K562 (cell line): Measurements from ENCODE around the gene ESR2. TPM values are rescaled to one million over a fixed set of nuclear protein-coding genes. Genes with fewer than 3 reads are reported as not detected.

ENCODE experiments used
- ATAC-seq: fragments of 200-7000 bp; cut with Tn5 transposase; 3 replicates; pipeline ENCODE4 v1.9.1; 2020; ENCODE audit warnings: moderate library complexity
- BruUV-seq: library from RNA; stranded (reverse); fragments of 400-500 nt; replicated peaks from 2 replicates; lab custom pipeline; 2021; lab: Mats Ljungman, UMichigan
- CTCF ChIA-PET: fragments of 300-600 bp; formaldehyde crosslinking; extraction: SDS; loops from one replicate; lab custom pipeline; 2021; ENCODE audit warnings: low intra/inter-chr PET ratio; lab: Yijun Ruan, JAX
- POLR2A ChIA-PET: fragments of 300-600, 350-650 bp; sonication (Branson Sonifier 250); formaldehyde crosslinking; extraction: SDS; loops from one replicate; lab custom pipeline; 2021; ENCODE audit warnings: antibody characterized with exemption, inconsistent platforms; lab: Yijun Ruan, JAX
- DNase-seq, 4 experiments: peaks; one replicate each; pipeline versions ENCODE4 v3.0.0 to v3.0.0-alpha.2; 2011 to 2018; ENCODE audit warnings: low spot score in 3 of 4, mixed read lengths in 3 of 4; ENCODE audit errors: extremely low read depth in 1 of 4
- FAIRE-seq: peaks from 2 replicates; lab custom pipeline; 2011; peaks lifted over from hg19 to GRCh38; lab: Jason Lieb, UNC
- H2AFZ ChIP-seq: 2 replicates; pipeline ENCODE4 v1.6.0; 2011; ENCODE audit warnings: low read depth, low read length, control low read depth, inconsistent platforms
- H3K27ac ChIP-seq: fragments of 200-600 bp; 3 replicates; pipeline ENCODE4 v1.8.0; 2011; ENCODE audit warnings: low read depth, mild to moderate bottlenecking, control low read depth, inconsistent platforms, low read length, moderate library complexity, mixed read lengths; ENCODE audit errors: extremely low read depth
- H3K27me3 ChIP-seq, 2 experiments: fragments of 300-600 bp in 1 of 2; 2 replicates in 1 of 2; 3 replicates in 1 of 2; pipeline versions ENCODE4 v1.6.0 to v1.8.0; 2011; ENCODE audit warnings: inconsistent platforms in 2 of 2, low read length in 2 of 2, mild to moderate bottlenecking in 1 of 2, mixed read lengths in 1 of 2, moderate library complexity in 1 of 2; ENCODE audit not compliant: control insufficient read depth in 2 of 2, insufficient read depth in 2 of 2
- H3K36me3 ChIP-seq: fragments of 300-600 bp; 3 replicates; pipeline ENCODE4 v1.8.0; 2011; ENCODE audit warnings: mild to moderate bottlenecking, low read length, inconsistent platforms; ENCODE audit not compliant: control insufficient read depth, insufficient read depth
- H3K4me1 ChIP-seq, 2 experiments: fragments of 200-600 bp in 1 of 2; replicated peaks in 1 of 2; 2 replicates in 1 of 2; 3 replicates in 1 of 2; pipeline versions ENCODE4 v1.5.1 to v1.8.0; 2011; ENCODE audit warnings: inconsistent platforms in 2 of 2, low read length in 2 of 2, mild to moderate bottlenecking in 1 of 2, mixed read lengths in 1 of 2, moderate library complexity in 1 of 2; ENCODE audit not compliant: control insufficient read depth in 2 of 2, insufficient read depth in 2 of 2
- H3K4me2 ChIP-seq: 2 replicates; pipeline ENCODE4 v1.6.1; 2011; ENCODE audit warnings: low read length, control low read depth, inconsistent platforms, mixed read lengths; ENCODE audit not compliant: insufficient read depth
- H3K4me3 ChIP-seq: fragments of 200-600 bp; sonication (generic), shearing (Covaris generic); 2 replicates; pipeline ENCODE4 v1.5.1; 2016; ENCODE audit warnings: control low read depth, inconsistent platforms
- H3K79me2 ChIP-seq: fragments of 200-600 bp; 3 replicates; pipeline ENCODE4 v1.8.0; 2011; ENCODE audit warnings: low read length, inconsistent platforms; ENCODE audit not compliant: control insufficient read depth, insufficient read depth
- H3K9ac ChIP-seq, 2 experiments: 2 replicates each; pipeline versions ENCODE4 v1.6.0 to v1.6.1; 2011; ENCODE audit warnings: low read depth in 2 of 2, low read length in 2 of 2, control low read depth in 1 of 2, inconsistent platforms in 1 of 2, mild to moderate bottlenecking in 1 of 2, mixed read lengths in 1 of 2; ENCODE audit not compliant: insufficient read depth in 1 of 2
- H3K9me1 ChIP-seq: one replicate; pipeline ENCODE4 v1.6.0; 2011; ENCODE audit warnings: inconsistent platforms, mild to moderate bottlenecking, low read length, moderate library complexity; ENCODE audit not compliant: control insufficient read depth, insufficient read depth
- H3K9me3 ChIP-seq: replicated peaks from 2 replicates; pipeline ENCODE4 v1.5.1; 2011; ENCODE audit warnings: low read depth, low read length, inconsistent platforms; ENCODE audit not compliant: control insufficient read depth, insufficient read depth
- H4K20me1 ChIP-seq: replicated peaks from 2 replicates; pipeline ENCODE4 v1.6.1; 2011; ENCODE audit warnings: low read length, inconsistent platforms, mixed read lengths; ENCODE audit not compliant: control insufficient read depth, insufficient read depth
- CBX5 ChIP-seq: IDR thresholded peaks from 2 replicates; pipeline ENCODE4 v1.6.1; 2014; ENCODE audit warnings: low read depth, borderline replicate concordance
- CREB3L1 ChIP-seq: fragments of 450-650 bp; IDR thresholded peaks from 2 replicates; pipeline ENCODE4 v1.6.1; 2014; ENCODE audit warnings: low read depth, mild to moderate bottlenecking, moderate library complexity, borderline replicate concordance
- CUX1 ChIP-seq: fragments of 200-800 bp; sonication (Bioruptor generic); IDR thresholded peaks from 2 replicates; pipeline ENCODE4 v1.6.1; 2016; ENCODE audit warnings: missing genetic modification characterization, missing compliant biosample characterization
- E2F6 ChIP-seq, 2 experiments: IDR thresholded peaks; 2 replicates each; pipeline ENCODE4 v1.6.1; 2011; ENCODE audit warnings: borderline replicate concordance in 1 of 2, control low read depth in 1 of 2, low read depth in 1 of 2, low read length in 1 of 2, mild to moderate bottlenecking in 1 of 2, mixed read lengths in 1 of 2, moderate library complexity in 1 of 2; ENCODE audit not compliant: insufficient read depth in 1 of 2, insufficient read length in 1 of 2, poor library complexity in 1 of 2, severe bottlenecking in 1 of 2; ENCODE audit errors: extremely low read depth in 1 of 2
- L3MBTL2 ChIP-seq: fragments of 450-650 bp; IDR thresholded peaks from 2 replicates; pipeline ENCODE4 v1.6.1; 2016; ENCODE audit warnings: mild to moderate bottlenecking, moderate library complexity
- NFE2 ChIP-seq: IDR thresholded peaks from 2 replicates; pipeline ENCODE4 v1.6.1; 2014; ENCODE audit warnings: antibody characterized with exemption, low read depth
- PATZ1 ChIP-seq: fragments of 250-450 bp; sonication (Bioruptor Pico); IDR thresholded peaks from 2 replicates; pipeline ENCODE4 v1.5.0; 2020; ENCODE audit warnings: mild to moderate bottlenecking, borderline replicate concordance
- ZKSCAN1 ChIP-seq: fragments of 150-350 bp; IDR thresholded peaks from 2 replicates; pipeline ENCODE4 v1.6.1; 2016; ENCODE audit warnings: low read depth, low read length
- ZNF76 ChIP-seq: fragments of 250-450 bp; sonication (Bioruptor Pico); IDR thresholded peaks from 2 replicates; pipeline ENCODE4 v1.4.0; 2020; ENCODE audit warnings: mild to moderate bottlenecking, moderate library complexity, borderline replicate concordance
- WGBS: fragments of 100-300 bp; shearing (Covaris generic); methylation state at CpG from one replicate; pipeline ENCODE4 v1.1.6; 2016; ENCODE audit warnings: low coverage, mixed read lengths; ENCODE audit not compliant: insufficient coverage; ENCODE audit errors: missing lambda C conversion rate; 5-methylcytosine and 5-hydroxymethylcytosine counted together
- in situ Hi-C: fragments of 300-500 bp; cut with MboI; formaldehyde crosslinking; loops from 4 replicates; pipeline ENCODE4 v1.15.0; 2018; ENCODE audit warnings: inconsistent platforms, mixed read lengths
- intact Hi-C: fragments of 100-400 bp; cut with micrococcal nuclease; formaldehyde crosslinking; loops from 2 replicates; pipeline ENCODE4 v1.14.2; 2022
- polyA plus RNA-seq, 8 experiments: library from polyadenylated mRNA; depleted of rRNA in 4 of 8; stranded (reverse) in 5 of 8; unstranded in 3 of 8; fragments of >200 nt; fragmentation: Nextera tagmentation in 2 of 8; fragmentation: Illumina TruSeq in 1 of 8; extraction: Ambion mirVana in 2 of 8; extraction: Trizol in 1 of 8; gene quantifications; 2 replicates each; pipeline versions ENCODE4 v1.2.1 to v1.2.3, GENCODE V29; 2011 to 2014; ENCODE audit warnings: inconsistent platforms in 1 of 8, missing spikeins in 1 of 8
- total RNA-seq, 7 experiments: library from RNA; depleted of rRNA in 6 of 7; stranded (reverse); fragments of >200 nt in 6 of 7; fragmentation: Illumina TruSeq in 2 of 7; extraction: Trizol in 2 of 7; gene quantifications; 2 replicates each; pipeline versions ENCODE4 v1.2.1 to v1.2.3, GENCODE V29; 2011 to 2021; ENCODE audit warnings: low replicate concordance in 1 of 7

ESR2 gene
- total and polyA plus RNA-seq, 9 of the 15 experiments (the other 6 are each of a cell fraction or from before 2014, with no cell fraction given), result 0.07 to 3.8 (median 2.0) TPM

- TF ChIP-seq CUX1 (CRISPR knock-in tag) (no peak), L3MBTL2 (no peak)
Observed at GRCh38 chr14:64221391-64222003, 72.7 kb downstream of the ESR2 start (continued).

- BruUV-seq, result no TSS peak
- H3K4me3 ChIP-seq, result no peak overlapping the region
- peak; percentile 45; the same call in 1 of the 2 replicates for TF ChIP-seq NFE2
- TF ChIP-seq ZNF76, result no peak
- no peak for TF ChIP-seq ZKSCAN1
- no peak for TF ChIP-seq PATZ1 (CRISPR knock-in tag)
- no peak for TF ChIP-seq CREB3L1
- TF ChIP-seq CBX5, result no peak
- no peak for TF ChIP-seq E2F6 (IDR thresholded peaks at IDR 0.05; ENCODE audit: borderline replicate concordance in 1 of 2, extremely low read depth in 1 of 2, insufficient read depth in 1 of 2, insufficient read length in 1 of 2, low read depth in 1 of 2, low read length in 1 of 2, poor library complexity in 1 of 2, severe bottlenecking in 1 of 2)
Observed at GRCh38 chr14:64220466-64220865, 73.7 kb downstream of the ESR2 start.

More at GRCh38 chr14:64220466-64220865, 73.7 kb downstream of the ESR2 start:
- Histone ChIP-seq H3K9me3 (no peaks in the 10 kb centered on the region), H2AFZ (peak overlapping the region; percentile 74), H3K27ac (no peak overlapping the region), H3K27me3 (no peaks in the 10 kb centered on the region), H4K20me1 (no peaks in the 10 kb centered on the region), H3K36me3 (no peaks in the 10 kb centered on the region), H3K4me2 (no peak overlapping the region), H3K9ac (0 out of 4 replicates have a peak overlapping the region, but pooled peaks of 1 of the 2 experiments have one; percentile 33), H3K79me2 (no peaks in the 10 kb centered on the region), H3K9me1 (no peaks in the 10 kb centered on the region), H3K4me1 (peaks cover 4 to 7% of the 10 kb centered on the region in 2 experiments; a peak in 4 of 5 replicates)
- CTCF ChIA-PET, result no interaction called here
- intact Hi-C loops (loop anchor here (5.0 kb wide), 1 partner anchor 72 kb away; the partner anchor contains the start of gene ESR2), in situ Hi-C loops (no loop called here)
- POLR2A ChIA-PET, result no interaction called here
- DNase-seq (peak in 3 of 4 experiments; percentile 12 to 34 (median 12)), ATAC-seq (peak; percentile 62), FAIRE-seq (no peak)
- WGBS, result 33% methylated on average over 7 of the region's 14 CpGs
